ENCODE data around the gene GSK3B.

Gene GSK3B

GRCh38 chr3:119918992-119919933, 175.0 kb downstream of the GSK3B start:
- WGBS, 2 donors (ENCODE audit: extremely low coverage in 2 of 2, insufficient read length in 2 of 2, insufficient replicate concordance in 1 of 2): no CpG with 5 or more reads among the region's 6 CpGs
- Histone ChIP-seq H3K14ac (ENCODE audit: low read length) (no peak overlapping the region), H2AK5ac (ENCODE audit: low read depth, low read length) (no peak overlapping the region), H3K23ac (ENCODE audit: low read depth, low read length, poor library complexity) (no peak overlapping the region), H4K8ac (ENCODE audit: low read depth, low read length) (no peak overlapping the region), H3K9ac (ENCODE audit: low read depth, low read length, poor library complexity) (no peak overlapping the region), H2BK5ac (ENCODE audit: low read length) (no peak overlapping the region), H3K4me1 (ENCODE audit: control insufficient read depth in 2 of 2, insufficient read depth in 1 of 2, low read depth in 1 of 2, low read length in 2 of 2) (no peaks in the 10 kb centered on the region), H3K27me3 (ENCODE audit: control insufficient read depth in 3 of 3, insufficient read depth in 3 of 3, low read depth in 1 of 3, low read length in 3 of 3) (no peaks in the 10 kb centered on the region), H2BK12ac (ENCODE audit: low read length) (no peak overlapping the region), H4K91ac (ENCODE audit: low read depth, low read length, poor library complexity) (no peak overlapping the region), H3K4me3 (ENCODE audit: low read length in 2 of 2) (no peak overlapping the region), H2BK15ac (ENCODE audit: low read length) (no peak overlapping the region), H3K27ac (replicated peaks; ENCODE audit: low read length) (no peak overlapping the region), H3K4ac (ENCODE audit: low read length) (no peak overlapping the region), H3K36me3 (replicated peaks in 1 of 2; ENCODE audit: control insufficient read depth in 2 of 2, insufficient read depth in 2 of 2, low read length in 2 of 2) (peaks cover 5 to 46% of the 10 kb centered on the region in 2 donors), H2AFZ (ENCODE audit: low read length) (no peak overlapping the region), H3K4me2 (ENCODE audit: insufficient read depth, low read length, poor library complexity, severe bottlenecking) (no peak overlapping the region), H3K9me3 (replicated peaks in 1 of 2; ENCODE audit: control insufficient read depth in 2 of 2, insufficient read depth in 1 of 2, low read depth in 1 of 2, low read length in 2 of 2) (peaks cover 2 to 23% of the 10 kb centered on the region in 2 donors), H3K79me1 (ENCODE audit: low read depth, low read length) (peaks cover 2% of the 10 kb centered on the region), H3K18ac (ENCODE audit: low read length) (no peak overlapping the region), H2BK120ac (ENCODE audit: low read depth, low read length) (no peak overlapping the region)
- no peak for DNase-seq (ENCODE audit: low spot score)

DNA sequence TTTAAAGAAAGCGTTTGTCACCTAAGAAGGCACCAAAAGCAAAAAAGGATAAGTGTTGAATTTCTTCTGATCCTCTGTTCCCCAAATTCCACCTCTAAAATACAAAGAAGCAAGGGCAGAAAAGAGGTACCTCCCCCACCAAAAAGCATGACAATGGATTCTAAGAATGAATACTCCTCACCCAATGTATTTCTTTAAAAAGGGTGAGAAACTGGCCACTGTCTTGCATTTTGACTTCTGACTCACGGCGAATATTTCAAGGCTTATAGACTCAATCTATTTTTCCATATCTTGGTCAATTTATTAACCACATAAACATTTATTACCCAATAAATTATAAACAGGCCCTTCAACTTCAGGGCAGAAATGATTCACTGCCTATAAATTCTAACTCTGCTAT, 181.2 kb downstream of the GSK3B start:
- Histone ChIP-seq H2BK5ac (ENCODE audit: low read length) (no peak overlapping the region), H3K4me3 (ENCODE audit: low read length in 2 of 2) (no peak overlapping the region), H3K9ac (ENCODE audit: low read depth, low read length, poor library complexity) (no peak overlapping the region), H2BK120ac (ENCODE audit: low read depth, low read length) (no peak overlapping the region), H3K4me1 (ENCODE audit: control insufficient read depth in 2 of 2, insufficient read depth in 1 of 2, low read depth in 1 of 2, low read length in 2 of 2) (no peaks in the 10 kb centered on the region), H4K8ac (ENCODE audit: low read depth, low read length) (no peak overlapping the region), H3K79me1 (ENCODE audit: low read depth, low read length) (no peaks in the 10 kb centered on the region), H3K9me3 (replicated peaks in 1 of 2; ENCODE audit: control insufficient read depth in 2 of 2, insufficient read depth in 1 of 2, low read depth in 1 of 2, low read length in 2 of 2) (no peaks in the 10 kb centered on the region), H3K27me3 (ENCODE audit: control insufficient read depth in 3 of 3, insufficient read depth in 3 of 3, low read depth in 1 of 3, low read length in 3 of 3) (no peaks in the 10 kb centered on the region), H2AFZ (ENCODE audit: low read length) (no peak overlapping the region), H3K27ac (replicated peaks; ENCODE audit: low read length) (no peak overlapping the region), H3K4me2 (ENCODE audit: insufficient read depth, low read length, poor library complexity, severe bottlenecking) (no peak overlapping the region), H2AK5ac (ENCODE audit: low read depth, low read length) (no peak overlapping the region), H2BK15ac (ENCODE audit: low read length) (no peak overlapping the region), H3K14ac (ENCODE audit: low read length) (no peak overlapping the region), H2BK12ac (ENCODE audit: low read length) (no peak overlapping the region), H3K4ac (ENCODE audit: low read length) (no peak overlapping the region), H3K23ac (ENCODE audit: low read depth, low read length, poor library complexity) (no peak overlapping the region), H4K91ac (ENCODE audit: low read depth, low read length, poor library complexity) (no peak overlapping the region), H3K18ac (ENCODE audit: low read length) (no peak overlapping the region), H3K36me3 (replicated peaks in 1 of 2; ENCODE audit: control insufficient read depth in 2 of 2, insufficient read depth in 2 of 2, low read length in 2 of 2) (peaks cover 0 to 69% of the 10 kb centered on the region in 2 donors)
- DNase-seq (ENCODE audit: low spot score): no peak
- no CpG with 5 or more reads among the region's 3 CpGs for WGBS, 2 donors (ENCODE audit: extremely low coverage in 2 of 2, insufficient read length in 2 of 2, insufficient replicate concordance in 1 of 2)

DNA sequence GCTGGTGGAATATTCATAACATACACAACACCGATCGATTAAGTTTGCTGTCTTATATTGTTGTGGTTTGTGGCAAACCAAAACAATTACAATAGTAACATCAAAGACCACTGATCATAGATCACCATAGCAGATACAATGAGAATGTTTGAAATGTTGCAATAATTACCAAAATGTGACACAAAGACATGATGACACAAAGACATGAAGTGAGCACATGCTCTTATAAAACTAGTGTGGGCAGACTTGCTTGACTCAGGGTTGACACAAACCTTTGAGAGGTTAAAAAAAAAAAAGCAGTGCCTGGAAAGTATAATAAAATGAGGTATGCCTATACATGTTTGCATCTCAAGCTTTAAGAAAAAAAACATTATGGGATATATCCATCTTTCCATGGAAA, 182.0 kb downstream of the GSK3B start:
- Histone ChIP-seq H3K27ac (replicated peaks; ENCODE audit: low read length) (no peak overlapping the region), H2BK120ac (ENCODE audit: low read depth, low read length) (no peak overlapping the region), H3K4me3 (ENCODE audit: low read length in 2 of 2) (no peak overlapping the region), H3K9ac (ENCODE audit: low read depth, low read length, poor library complexity) (no peak overlapping the region), H2BK15ac (ENCODE audit: low read length) (no peak overlapping the region), H2BK12ac (ENCODE audit: low read length) (no peak overlapping the region), H4K8ac (ENCODE audit: low read depth, low read length) (no peak overlapping the region), H3K9me3 (replicated peaks in 1 of 2; ENCODE audit: control insufficient read depth in 2 of 2, insufficient read depth in 1 of 2, low read depth in 1 of 2, low read length in 2 of 2) (no peaks in the 10 kb centered on the region), H4K91ac (ENCODE audit: low read depth, low read length, poor library complexity) (no peak overlapping the region), H3K79me1 (ENCODE audit: low read depth, low read length) (no peaks in the 10 kb centered on the region), H3K18ac (ENCODE audit: low read length) (no peak overlapping the region), H2BK5ac (ENCODE audit: low read length) (no peak overlapping the region), H3K4me2 (ENCODE audit: insufficient read depth, low read length, poor library complexity, severe bottlenecking) (no peak overlapping the region), H3K23ac (ENCODE audit: low read depth, low read length, poor library complexity) (no peak overlapping the region), H3K4ac (ENCODE audit: low read length) (no peak overlapping the region), H2AFZ (ENCODE audit: low read length) (no peak overlapping the region), H3K27me3 (ENCODE audit: control insufficient read depth in 3 of 3, insufficient read depth in 3 of 3, low read depth in 1 of 3, low read length in 3 of 3) (no peaks in the 10 kb centered on the region), H3K36me3 (replicated peaks in 1 of 2; ENCODE audit: control insufficient read depth in 2 of 2, insufficient read depth in 2 of 2, low read length in 2 of 2) (peaks cover 0 to 72% of the 10 kb centered on the region in 2 donors), H2AK5ac (ENCODE audit: low read depth, low read length) (no peak overlapping the region), H3K4me1 (ENCODE audit: control insufficient read depth in 2 of 2, insufficient read depth in 1 of 2, low read depth in 1 of 2, low read length in 2 of 2) (no peaks in the 10 kb centered on the region), H3K14ac (ENCODE audit: low read length) (no peak overlapping the region)
- WGBS, 2 donors (ENCODE audit: extremely low coverage in 2 of 2, insufficient read length in 2 of 2, insufficient replicate concordance in 1 of 2): no CpG with 5 or more reads among the region's 2 CpGs
- no peak for DNase-seq (ENCODE audit: low spot score)

DNA sequence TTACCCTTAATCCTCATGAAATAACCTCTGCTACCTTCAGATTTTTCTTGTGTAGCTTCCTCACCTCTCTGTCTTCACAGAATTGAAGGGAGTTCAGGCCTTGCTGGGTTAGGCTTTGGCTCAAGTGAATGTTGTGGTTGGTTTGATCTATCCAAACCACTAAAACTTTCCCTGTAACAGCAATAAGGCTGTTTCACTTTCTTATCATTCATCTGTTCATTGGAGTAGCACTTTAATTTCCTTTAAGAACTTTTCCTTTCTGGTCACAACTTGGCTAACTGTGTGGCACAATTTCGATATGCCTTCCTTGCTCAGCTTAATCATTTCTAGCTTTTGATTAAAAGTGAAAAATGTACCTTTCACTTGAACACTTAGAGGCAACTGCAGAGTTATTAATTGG, 182.5 kb downstream of the GSK3B start:
- H3K4me1 ChIP-seq (ENCODE audit: control insufficient read depth in 2 of 2, insufficient read depth in 1 of 2, low read depth in 1 of 2, low read length in 2 of 2): no peaks in the 10 kb centered on the region
- no peak overlapping the region for H3K4me3 ChIP-seq (ENCODE audit: low read length in 2 of 2)
- peaks cover 0 to 77% of the 10 kb centered on the region in 2 donors for H3K36me3 ChIP-seq (replicated peaks in 1 of 2; ENCODE audit: control insufficient read depth in 2 of 2, insufficient read depth in 2 of 2, low read length in 2 of 2)
- no peak for DNase-seq (ENCODE audit: low spot score)
- H3K14ac ChIP-seq (ENCODE audit: low read length): no peak overlapping the region
- H3K9ac ChIP-seq (ENCODE audit: low read depth, low read length, poor library complexity): no peak overlapping the region
- H4K8ac ChIP-seq (ENCODE audit: low read depth, low read length): no peak overlapping the region
- H3K23ac ChIP-seq (ENCODE audit: low read depth, low read length, poor library complexity): no peak overlapping the region
- H4K91ac ChIP-seq (ENCODE audit: low read depth, low read length, poor library complexity): no peak overlapping the region
- H3K4ac ChIP-seq (ENCODE audit: low read length): no peak overlapping the region
- H2AFZ ChIP-seq (ENCODE audit: low read length): no peak overlapping the region
- H3K27me3 ChIP-seq (ENCODE audit: control insufficient read depth in 3 of 3, insufficient read depth in 3 of 3, low read depth in 1 of 3, low read length in 3 of 3): no peaks in the 10 kb centered on the region
- no peaks in the 10 kb centered on the region for H3K9me3 ChIP-seq (replicated peaks in 1 of 2; ENCODE audit: control insufficient read depth in 2 of 2, insufficient read depth in 1 of 2, low read depth in 1 of 2, low read length in 2 of 2)
- H3K18ac ChIP-seq (ENCODE audit: low read length): no peak overlapping the region
- H2BK15ac ChIP-seq (ENCODE audit: low read length): no peak overlapping the region
- no peak overlapping the region for H3K4me2 ChIP-seq (ENCODE audit: insufficient read depth, low read length, poor library complexity, severe bottlenecking)
- no peaks in the 10 kb centered on the region for H3K79me1 ChIP-seq (ENCODE audit: low read depth, low read length)
- no peak overlapping the region for H2BK12ac ChIP-seq (ENCODE audit: low read length)
- no peak overlapping the region for H2AK5ac ChIP-seq (ENCODE audit: low read depth, low read length)
- no peak overlapping the region for H3K27ac ChIP-seq (replicated peaks; ENCODE audit: low read length)
- H2BK120ac ChIP-seq (ENCODE audit: low read depth, low read length): no peak overlapping the region
- H2BK5ac ChIP-seq (ENCODE audit: low read length): no peak overlapping the region
- no CpG with 5 or more reads among the region's 1 CpG for WGBS, 2 donors (ENCODE audit: extremely low coverage in 2 of 2, insufficient read length in 2 of 2, insufficient replicate concordance in 1 of 2)
